ENCODE measurements around the gene C1QTNF5.

Gene C1QTNF5

GRCh38 chr11:119335655-119336543 is 4.8 kb downstream of the C1QTNF5 start:
- no peak overlapping the region for H3K27ac ChIP-seq (replicated peaks)
- DNase-seq (ENCODE audit: low read depth in 1 of 2, low spot score in 1 of 2) = no peak
- H3K4me3 ChIP-seq (replicated peaks; ENCODE audit: insufficient read depth, low read length) = no peak overlapping the region
- peaks cover 10% of the 10 kb centered on the region for H3K27me3 ChIP-seq (ENCODE audit: insufficient read depth, poor library complexity, severe bottlenecking)
- TF ChIP-seq SPI1 (IDR thresholded peaks at IDR 0.05; ENCODE audit: borderline replicate concordance, low read depth) = no peak

DNA sequence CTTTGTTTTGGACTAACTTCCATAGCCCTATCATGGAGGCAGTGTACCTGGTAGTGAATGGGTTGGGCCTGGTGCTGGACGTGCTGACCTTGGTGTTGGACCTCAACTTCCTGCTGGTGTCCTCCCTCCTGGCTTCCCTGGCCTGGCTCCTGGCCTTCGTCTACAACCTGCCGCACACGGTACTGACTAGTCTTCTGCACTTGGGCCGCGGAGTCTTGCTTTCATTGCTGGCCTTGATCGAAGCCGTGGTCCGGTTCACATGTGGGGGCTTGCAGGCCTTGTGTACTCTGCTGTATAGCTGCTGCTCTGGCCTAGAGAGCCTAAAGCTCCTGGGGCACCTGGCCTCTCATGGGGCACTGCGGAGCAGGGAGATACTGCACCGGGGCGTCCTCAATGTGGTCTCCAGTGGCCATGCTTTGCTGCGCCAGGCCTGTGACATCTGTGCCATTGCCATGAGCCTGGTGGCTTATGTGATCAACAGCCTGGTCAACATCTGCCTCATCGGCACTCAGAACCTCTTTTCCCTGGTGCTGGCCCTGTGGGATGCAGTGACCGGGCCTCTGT is 5.5 kb downstream of the C1QTNF5 start:
- H3K27me3 ChIP-seq (ENCODE audit: insufficient read depth, poor library complexity, severe bottlenecking) = peaks cover 3% of the 10 kb centered on the region
- H3K4me3 ChIP-seq (replicated peaks; ENCODE audit: insufficient read depth, low read length) = peak overlapping the region; percentile 92
- DNase-seq (ENCODE audit: low read depth in 1 of 2, low spot score in 1 of 2) = no peak
- TF ChIP-seq POLR2AphosphoS5 (IDR thresholded peaks at IDR 0.05; ENCODE audit: low read depth) (no peak), SPI1 (IDR thresholded peaks at IDR 0.05; ENCODE audit: borderline replicate concordance, low read depth) (no peak), GABPA (IDR thresholded peaks at IDR 0.05; ENCODE audit: low read depth) (no peak), REST (IDR thresholded peaks at IDR 0.05; ENCODE audit: insufficient replicate concordance, low read depth) (no peak)
- TF ChIP-seq, protein P1, sequence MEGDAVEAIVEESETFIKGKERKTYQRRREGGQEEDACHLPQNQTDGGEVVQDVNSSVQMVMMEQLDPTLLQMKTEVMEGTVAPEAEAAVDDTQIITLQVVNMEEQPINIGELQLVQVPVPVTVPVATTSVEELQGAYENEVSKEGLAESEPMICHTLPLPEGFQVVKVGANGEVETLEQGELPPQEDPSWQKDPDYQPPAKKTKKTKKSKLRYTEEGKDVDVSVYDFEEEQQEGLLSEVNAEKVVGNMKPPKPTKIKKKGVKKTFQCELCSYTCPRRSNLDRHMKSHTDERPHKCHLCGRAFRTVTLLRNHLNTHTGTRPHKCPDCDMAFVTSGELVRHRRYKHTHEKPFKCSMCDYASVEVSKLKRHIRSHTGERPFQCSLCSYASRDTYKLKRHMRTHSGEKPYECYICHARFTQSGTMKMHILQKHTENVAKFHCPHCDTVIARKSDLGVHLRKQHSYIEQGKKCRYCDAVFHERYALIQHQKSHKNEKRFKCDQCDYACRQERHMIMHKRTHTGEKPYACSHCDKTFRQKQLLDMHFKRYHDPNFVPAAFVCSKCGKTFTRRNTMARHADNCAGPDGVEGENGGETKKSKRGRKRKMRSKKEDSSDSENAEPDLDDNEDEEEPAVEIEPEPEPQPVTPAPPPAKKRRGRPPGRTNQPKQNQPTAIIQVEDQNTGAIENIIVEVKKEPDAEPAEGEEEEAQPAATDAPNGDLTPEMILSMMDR (IDR thresholded peaks at IDR 0.05; ENCODE audit: insufficient read depth, low read length) = no peak
- peak overlapping the region; percentile 82; the same call in 1 of the 2 replicates for H3K27ac ChIP-seq (replicated peaks)

- H3K27me3 ChIP-seq (ENCODE audit: insufficient read depth, poor library complexity, severe bottlenecking) = no peaks in the 10 kb centered on the region
- peak; percentile 95 to 98 for DNase-seq (ENCODE audit: low read depth in 1 of 2, low spot score in 1 of 2)
- peak within 1 kb of the TSS; percentile 82 for H3K27ac ChIP-seq (replicated peaks)
- TF ChIP-seq GABPA (IDR thresholded peaks at IDR 0.05; ENCODE audit: low read depth) (no peak), REST (IDR thresholded peaks at IDR 0.05; ENCODE audit: insufficient replicate concordance, low read depth) (peak; percentile 3), POLR2AphosphoS5 (IDR thresholded peaks at IDR 0.05; ENCODE audit: low read depth) (peak; percentile 81; the same call in 1 of the 2 replicates), SPI1 (IDR thresholded peaks at IDR 0.05; ENCODE audit: borderline replicate concordance, low read depth) (no peak)
- peak within 1 kb of the TSS; percentile 92 for H3K4me3 ChIP-seq (replicated peaks; ENCODE audit: insufficient read depth, low read length)
These were observed 6.3 kb downstream of the C1QTNF5 start, which contains the start of gene RNF26 for GRCh38 chr11:119334174-119334930. Gene RNF26 (plus strand): TSS chr11:119334527. CDS start chr11:119335123, 596 bp downstream.

- no peak for DNase-seq (ENCODE audit: low read depth in 1 of 2, low spot score in 1 of 2)
- Histone ChIP-seq H3K27me3 (ENCODE audit: insufficient read depth, poor library complexity, severe bottlenecking) (no peaks in the 10 kb centered on the region), H3K4me3 (replicated peaks; ENCODE audit: insufficient read depth, low read length) (no peak overlapping the region), H3K27ac (replicated peaks) (no peak overlapping the region)
- TF ChIP-seq GABPA (IDR thresholded peaks at IDR 0.05; ENCODE audit: low read depth) = no peak
- TF ChIP-seq POLR2AphosphoS5 (IDR thresholded peaks at IDR 0.05; ENCODE audit: low read depth) = no peak
- no peak for TF ChIP-seq REST (IDR thresholded peaks at IDR 0.05; ENCODE audit: insufficient replicate concordance, low read depth)
- TF ChIP-seq, protein P1 (IDR thresholded peaks at IDR 0.05; ENCODE audit: insufficient read depth, low read length) = no peak
- TF ChIP-seq SPI1 (IDR thresholded peaks at IDR 0.05; ENCODE audit: borderline replicate concordance, low read depth) = no peak
These were observed 8.4 kb downstream of the C1QTNF5 start for GRCh38 chr11:119332111-119332765.

All from HL-60 (cell line).